Activated CD8-positive, alpha-beta memory T cell treated with anti-CD3 and anti-CD28 coated beads for 4 hours (primary cell): Measurements from ENCODE around the gene KIAA2012.

ENCODE experiments used
- DNase-seq, 2 donors: peaks; one replicate each; pipeline ENCODE4 v3.0.0-alpha.2; 2020; ENCODE audit warnings: low read depth in 2 of 2

The KIAA2012 gene

GRCh38 chr2:202072737-202073401 is at the start of gene KIAA2012:
Gene KIAA2012, plus strand, starts transcription at chr2:202073255. Its CDS starts 373 bp downstream, at chr2:202073628.
- DNase-seq = no peak

- DNase-seq = no peak
These were observed 49.2 kb upstream of the KIAA2012 start for GRCh38 chr2:202023904-202024266.

- no peak for DNase-seq
These were observed 48.2 kb upstream of the KIAA2012 start for GRCh38 chr2:202024871-202025270.

- DNase-seq = no peak
These were observed 47.2 kb upstream of the KIAA2012 start for GRCh38 chr2:202025816-202026215.

- no peak for DNase-seq
These were observed 46.5 kb upstream of the KIAA2012 start for GRCh38 chr2:202026507-202026906.

- DNase-seq = no peak
These were observed 42.4 kb upstream of the KIAA2012 start for GRCh38 chr2:202030691-202031090.

- no peak for DNase-seq
These were observed 41.7 kb upstream of the KIAA2012 start for GRCh38 chr2:202031246-202031951.

- no peak for DNase-seq
These were observed 40.2 kb upstream of the KIAA2012 start for GRCh38 chr2:202032846-202033316.

- peak; percentile 56 to 67 for DNase-seq
These were observed 39.5 kb upstream of the KIAA2012 start, which contains the start of gene FZD7 for GRCh38 chr2:202033317-202034248. Gene FZD7, plus strand, starts transcription at chr2:202033855. Its CDS starts 793 bp downstream, at chr2:202034648.

- DNase-seq = no peak
These were observed 38.6 kb upstream of the KIAA2012 start for GRCh38 chr2:202034249-202035088.

- no peak for DNase-seq
These were observed 37.7 kb upstream of the KIAA2012 start for GRCh38 chr2:202035089-202035940.

- DNase-seq = no peak
These were observed 37.1 kb upstream of the KIAA2012 start for GRCh38 chr2:202035941-202036372.

- DNase-seq = no peak
These were observed 36.4 kb upstream of the KIAA2012 start for GRCh38 chr2:202036601-202037037.

GRCh38 chr2:202037086-202037485 is 36.0 kb upstream of the KIAA2012 start:
- DNase-seq = no peak

GRCh38 chr2:202038471-202039277 is 34.4 kb upstream of the KIAA2012 start:
- DNase-seq = no peak

GRCh38 chr2:202039278-202040078 is 33.6 kb upstream of the KIAA2012 start:
- DNase-seq = no peak

GRCh38 chr2:202040079-202040844 is 32.8 kb upstream of the KIAA2012 start:
- DNase-seq = no peak

GRCh38 chr2:202042444-202042843 is 30.6 kb upstream of the KIAA2012 start:
- no peak for DNase-seq
